NCI-H128 (cell line): ENCODE results near the gene CRISP3.
"Not testable (repeated sequence)": the region's sequence is repeated elsewhere in the genome, so short reads cannot be mapped to it uniquely, and the experiment has no call there.

Experiments used
- DNase-seq: peaks from one replicate; lab custom pipeline; 2025; ENCODE audit not compliant: unreplicated experiment; lab: John Stamatoyannopoulos, UW

Gene CRISP3, protein sequence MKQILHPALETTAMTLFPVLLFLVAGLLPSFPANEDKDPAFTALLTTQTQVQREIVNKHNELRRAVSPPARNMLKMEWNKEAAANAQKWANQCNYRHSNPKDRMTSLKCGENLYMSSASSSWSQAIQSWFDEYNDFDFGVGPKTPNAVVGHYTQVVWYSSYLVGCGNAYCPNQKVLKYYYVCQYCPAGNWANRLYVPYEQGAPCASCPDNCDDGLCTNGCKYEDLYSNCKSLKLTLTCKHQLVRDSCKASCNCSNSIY

DNA sequence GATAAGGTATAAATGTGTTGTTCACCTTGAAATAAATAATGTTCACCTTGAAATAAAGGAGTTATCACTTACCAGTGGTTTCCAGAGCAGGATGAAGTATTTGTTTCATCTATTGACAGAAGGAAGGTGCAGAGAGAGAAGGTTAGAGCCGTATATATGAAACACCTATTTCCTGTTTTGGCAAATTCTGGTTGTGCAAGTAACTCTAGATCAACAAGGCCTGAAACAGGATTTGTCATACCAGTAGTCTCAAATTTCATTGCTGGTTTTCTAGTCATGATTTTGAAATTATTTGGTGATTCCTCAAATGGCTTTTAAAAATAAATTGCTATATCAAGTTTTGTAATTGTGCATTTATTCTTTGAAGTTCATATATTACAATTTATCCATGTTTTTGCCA is at the start of gene CRISP3:
TSS of gene CRISP3 (minus strand) at position 130 of the 400 bp plus-strand sequence. CDS start at position 109, 21 bp downstream.
- DNase-seq: no peak

DNA sequence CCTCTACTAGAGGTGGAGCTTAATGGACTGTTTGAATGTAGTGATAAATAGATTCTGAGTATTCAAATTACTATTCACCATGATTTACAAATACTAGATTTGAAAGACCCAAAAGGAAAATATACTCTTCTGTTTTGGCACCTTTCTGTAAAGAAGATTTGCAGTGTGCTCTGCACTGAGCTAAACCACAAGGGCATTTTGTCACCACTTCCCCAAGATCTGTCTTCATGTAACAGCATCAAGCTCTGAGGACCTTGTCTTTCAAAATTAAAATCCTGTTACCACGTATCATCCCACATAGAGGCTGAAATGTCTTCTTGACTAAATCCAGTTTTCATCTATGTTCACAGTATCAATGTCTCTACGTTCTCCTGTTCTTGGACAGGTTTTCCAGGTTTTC is 46.2 kb upstream of the CRISP3 start:
- DNase-seq: no peak

DNA sequence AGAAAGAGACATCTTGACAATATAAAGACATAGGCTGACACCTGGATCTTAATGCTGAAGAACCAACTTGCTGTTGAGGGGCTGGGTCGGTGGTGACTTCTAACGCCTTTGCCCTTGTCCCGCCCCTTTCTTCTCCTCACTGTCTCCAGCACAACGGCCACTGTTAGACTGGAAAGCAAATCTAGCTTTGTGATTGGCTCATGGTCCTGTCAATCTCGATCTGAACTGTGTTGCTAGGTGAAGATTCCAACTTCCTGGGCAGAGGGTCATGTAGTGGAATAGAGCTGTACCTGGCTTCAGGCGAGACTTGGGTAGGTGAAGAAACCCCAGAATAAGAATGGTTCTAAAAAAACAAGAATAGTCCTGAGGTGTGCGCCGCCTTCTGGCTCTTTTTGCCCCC is 43.0 kb upstream of the CRISP3 start, which contains the start of gene PGK2:
TSS of gene PGK2 (minus strand) at position 110 of the 400 bp plus-strand sequence. CDS start at position 12, 98 bp downstream.
- no peak for DNase-seq

DNA sequence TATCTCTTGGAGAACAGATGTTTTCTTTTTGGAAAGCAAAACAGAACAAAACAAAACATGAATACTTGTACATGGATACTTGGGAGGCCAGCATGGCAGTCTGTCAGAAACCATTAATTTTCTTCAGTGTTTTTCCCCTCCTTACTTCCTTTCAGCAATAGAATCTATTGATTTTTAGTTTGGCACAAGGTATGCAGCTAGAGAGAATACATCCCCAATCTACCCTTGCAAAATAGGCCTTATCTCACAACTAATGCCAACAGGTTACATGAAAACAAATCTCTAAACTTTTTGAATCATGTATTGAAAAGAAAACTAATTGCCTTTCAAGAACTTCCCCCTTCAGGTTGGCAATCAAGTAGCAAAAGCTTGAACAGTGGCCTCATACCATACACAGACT is 40.1 kb upstream of the CRISP3 start:
- no peak for DNase-seq

DNA sequence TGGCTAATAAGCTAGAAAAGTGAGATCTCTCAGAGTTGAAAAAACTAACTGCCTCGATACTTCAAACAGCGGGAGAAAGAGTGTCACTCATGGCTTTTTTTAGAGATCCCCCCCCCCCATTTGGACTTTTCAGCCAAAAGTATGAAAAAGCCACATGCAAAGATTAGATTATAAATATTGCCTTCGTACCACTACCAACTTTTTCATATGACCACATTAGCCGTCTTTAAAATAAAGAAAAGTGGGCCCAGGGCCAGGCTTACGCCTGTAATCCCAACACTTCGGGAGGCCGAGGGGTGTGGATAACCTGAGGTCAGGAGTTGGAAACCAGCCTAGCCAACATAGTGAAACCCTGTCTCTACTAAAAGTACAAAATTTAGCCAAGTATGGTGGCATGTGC is 38.5 kb upstream of the CRISP3 start:
- no peak for DNase-seq

DNA sequence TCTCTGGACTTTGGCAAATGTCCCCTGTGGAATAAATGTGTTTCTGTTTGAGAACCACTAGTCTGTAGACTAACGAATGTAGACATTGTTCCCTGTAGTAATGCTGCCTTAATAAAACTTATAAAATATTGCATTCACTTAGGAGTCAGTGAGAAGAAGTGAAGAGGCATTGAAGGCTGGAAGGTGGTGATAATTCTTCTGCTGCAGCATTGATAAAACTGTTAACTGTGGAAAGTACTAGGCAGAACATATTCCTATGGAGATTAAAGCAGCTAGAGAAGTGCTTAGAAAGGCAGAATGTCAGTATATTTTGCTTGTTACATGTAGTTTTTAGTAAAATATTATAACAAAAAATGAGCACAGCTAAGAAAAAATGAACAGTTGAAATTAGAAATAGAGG is 38.1 kb upstream of the CRISP3 start:
- no peak for DNase-seq

DNA sequence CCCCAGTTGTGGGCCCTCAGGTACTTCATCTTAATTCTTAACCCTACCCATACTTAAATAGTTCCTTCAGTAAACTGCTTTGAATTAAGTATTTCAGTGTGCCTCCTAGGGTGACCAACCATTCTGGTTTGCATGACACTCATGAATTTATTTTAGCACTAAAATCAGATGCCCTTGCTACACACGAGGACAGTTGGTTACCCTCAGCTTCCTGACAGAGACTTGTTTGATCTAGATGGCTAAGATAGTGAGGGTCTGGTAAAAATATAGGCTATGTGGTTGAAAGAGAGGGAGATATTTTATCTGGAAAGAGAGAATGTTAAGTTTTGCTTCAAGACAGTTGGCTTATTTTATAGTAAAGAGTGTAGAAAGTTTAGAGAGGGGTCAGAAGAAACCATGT is 32.3 kb upstream of the CRISP3 start:
- DNase-seq: no peak

DNA sequence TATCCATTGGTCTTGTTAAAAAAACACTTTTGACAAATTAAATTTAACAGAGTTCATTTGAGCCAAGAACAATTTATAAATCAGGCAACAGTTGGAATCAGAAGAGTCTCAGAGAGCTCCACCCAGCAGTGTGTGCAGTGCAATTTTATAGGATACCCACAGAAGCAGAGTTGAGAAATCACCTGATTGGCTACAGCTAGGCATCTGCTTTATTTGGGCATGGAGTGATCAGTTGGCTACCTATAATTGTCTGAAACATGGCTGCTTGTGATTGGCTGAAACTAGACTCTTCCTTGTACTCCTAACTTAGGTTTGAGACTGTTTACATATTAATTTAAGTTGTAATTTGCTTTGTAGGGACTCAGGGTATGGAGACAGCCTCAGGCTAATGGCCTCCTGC is 30.9 kb upstream of the CRISP3 start:
- DNase-seq: no peak

DNA sequence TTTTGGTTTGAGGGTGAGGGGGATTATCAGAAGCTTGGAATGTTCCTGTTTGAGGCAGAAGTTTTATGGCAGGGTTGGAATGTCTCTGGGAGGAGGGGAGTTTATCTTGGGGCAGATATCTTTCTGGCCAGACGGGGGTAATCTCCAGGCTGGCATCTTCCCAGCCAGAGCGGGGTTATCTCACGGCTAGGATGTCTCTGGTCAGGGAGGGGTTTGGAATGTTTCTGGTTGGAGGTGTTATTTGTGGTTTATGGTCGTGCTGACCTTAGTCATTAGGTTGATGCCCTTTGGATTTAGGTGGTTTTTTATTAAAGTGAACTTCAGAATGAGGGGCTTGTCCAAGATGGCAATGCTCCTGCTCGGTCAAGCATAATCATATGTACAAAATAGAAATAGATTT is 28.1 kb upstream of the CRISP3 start:
- no peak for DNase-seq

DNA sequence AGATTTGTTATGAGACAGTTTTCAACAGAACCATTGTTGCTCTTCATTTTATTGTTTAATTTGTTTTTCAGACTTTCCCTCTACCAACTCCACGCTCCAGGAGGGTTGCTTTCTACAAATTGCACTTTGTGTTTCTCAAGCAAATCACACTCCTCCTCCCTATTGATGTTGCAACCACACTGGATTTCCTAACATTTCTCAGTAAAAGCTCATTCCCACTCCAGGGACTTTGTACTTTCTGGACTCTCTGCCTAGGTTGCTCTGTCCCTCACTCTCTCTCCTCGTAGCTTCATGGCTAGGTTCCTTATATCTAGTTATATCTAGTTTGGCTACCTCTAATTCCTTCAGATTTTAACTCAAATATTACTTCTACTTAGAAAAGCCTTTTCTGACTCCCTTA is 22.6 kb upstream of the CRISP3 start:
- no peak for DNase-seq

DNA sequence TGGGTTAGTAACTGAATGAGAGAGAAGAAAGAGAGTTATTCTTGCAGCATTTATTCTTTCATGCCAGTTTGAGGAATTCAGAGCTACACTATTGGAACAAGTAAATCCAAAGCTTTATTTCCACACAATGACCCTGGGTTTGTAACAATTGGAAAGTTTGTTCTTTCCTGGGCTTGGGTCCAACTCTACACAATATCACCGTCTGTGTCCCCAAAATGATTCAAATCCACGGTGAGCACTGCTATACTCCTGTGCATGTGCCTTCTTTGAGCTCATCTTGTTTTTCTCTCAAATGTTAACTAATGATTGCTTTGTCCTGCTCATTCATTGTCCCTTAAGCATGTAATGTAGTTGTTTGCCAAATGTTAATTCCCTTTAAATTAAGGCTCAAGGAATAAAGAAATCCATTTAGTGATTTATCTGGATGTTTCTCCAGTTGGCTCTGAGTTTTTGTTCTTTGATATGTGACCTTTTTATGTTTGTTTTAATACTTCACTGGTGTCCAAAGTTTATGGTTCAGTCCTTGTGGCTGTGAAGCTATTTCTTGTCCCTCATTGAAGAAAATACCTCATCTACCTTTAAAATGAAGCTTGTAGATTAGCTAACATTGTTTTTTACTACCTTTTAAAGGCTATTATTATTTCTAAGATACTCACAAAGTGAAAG is 20.5 kb upstream of the CRISP3 start:
- DNase-seq: no peak

DNA sequence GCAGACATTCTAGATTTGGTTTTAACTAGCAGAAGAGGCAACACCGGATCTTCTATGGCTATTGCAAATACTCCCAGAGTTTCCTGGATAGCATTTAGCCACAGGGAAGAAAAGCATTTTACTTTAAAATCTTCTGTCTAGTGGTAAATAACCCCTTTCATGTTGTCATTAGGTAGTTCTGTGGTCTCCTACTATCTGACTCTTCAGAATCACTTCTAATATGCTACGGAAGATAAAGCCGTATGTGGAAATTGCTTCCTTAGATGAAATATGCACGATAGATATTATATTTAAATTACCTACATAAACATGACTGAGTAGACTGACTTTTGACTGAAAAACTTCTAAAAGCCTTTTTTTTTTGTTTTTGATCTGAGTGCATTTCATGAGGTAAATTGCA is 759 bp downstream of the CRISP3 start:
- DNase-seq: no peak

DNA sequence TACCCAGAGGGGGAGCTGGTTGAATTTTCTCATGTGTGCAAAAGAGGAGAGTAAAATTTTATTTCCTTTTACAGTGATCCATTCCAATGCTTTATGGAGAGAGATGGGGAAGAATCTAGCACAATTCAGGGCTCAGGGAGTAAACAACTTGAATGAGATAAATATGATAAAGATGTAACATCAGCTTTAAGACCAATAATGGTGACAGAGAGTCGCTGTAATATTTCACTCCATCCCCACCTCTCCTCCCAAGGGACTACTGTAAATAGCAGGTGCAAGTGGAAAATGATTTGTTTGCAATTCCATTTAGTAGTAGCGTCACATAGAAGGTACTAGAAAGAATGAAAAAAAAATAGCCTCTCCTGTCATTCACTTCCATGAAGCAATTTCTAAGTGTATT is 4.8 kb downstream of the CRISP3 start:
- DNase-seq: no peak

DNA sequence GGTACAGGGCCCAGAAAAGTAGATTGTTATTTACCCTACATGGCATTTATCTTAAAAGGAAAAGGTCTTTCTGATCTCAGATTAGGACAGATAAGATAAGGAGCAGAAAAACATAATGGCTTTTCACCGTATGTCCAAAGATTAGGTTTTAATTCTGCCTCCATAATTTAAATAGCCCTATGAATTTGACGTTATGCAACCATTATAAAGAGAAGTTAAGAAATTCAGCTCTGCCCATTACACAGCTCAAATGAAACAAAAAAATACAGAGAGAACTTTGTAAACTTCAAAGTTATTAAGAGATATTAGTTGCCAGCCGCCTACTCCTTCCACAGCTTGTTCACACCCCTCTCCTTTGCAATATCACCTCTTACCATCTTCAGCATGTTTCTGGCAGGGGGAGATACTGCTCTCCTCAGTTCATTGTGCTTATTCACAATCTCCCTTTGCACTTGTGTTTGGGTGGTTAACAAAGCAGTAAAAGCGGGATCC is 8.1 kb downstream of the CRISP3 start:
- DNase-seq: no peak

DNA sequence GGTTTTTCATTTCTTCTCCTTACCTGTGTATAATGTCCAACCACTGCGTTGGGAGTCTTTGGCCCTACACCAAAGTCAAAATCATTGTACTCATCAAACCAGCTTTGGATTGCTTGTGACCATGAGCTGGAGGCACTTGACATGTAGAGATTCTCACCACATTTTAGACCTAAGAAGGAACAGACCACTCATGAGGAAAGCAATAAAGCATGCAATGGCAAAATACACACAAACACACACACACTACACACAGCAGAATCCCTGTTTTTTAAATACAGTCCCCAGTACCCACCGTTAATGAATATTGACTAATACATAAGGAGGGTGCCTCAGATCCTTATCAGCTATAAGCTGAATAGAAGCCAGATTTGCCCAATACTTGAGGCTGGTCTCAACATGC is 10.5 kb downstream of the CRISP3 start:
- DNase-seq: no peak

DNA sequence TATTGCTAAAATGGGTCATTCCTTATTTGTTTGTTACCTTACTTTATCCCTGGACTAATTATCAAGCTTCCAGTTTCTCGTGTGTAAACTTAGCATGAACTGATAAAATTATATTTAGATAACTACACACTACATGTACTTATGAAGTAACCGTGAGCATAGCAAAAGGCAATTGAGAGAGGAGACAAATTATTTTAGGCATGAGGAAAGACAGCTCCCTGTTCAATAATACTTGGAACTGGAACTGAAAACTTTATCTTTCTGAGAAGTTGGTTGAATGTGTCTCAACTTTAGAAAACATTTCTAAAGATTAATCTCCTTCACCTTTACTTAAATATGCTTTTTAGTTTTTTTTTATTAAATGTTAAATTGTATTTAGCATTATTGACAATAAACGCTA is 11.4 kb downstream of the CRISP3 start:
- no peak for DNase-seq

DNA sequence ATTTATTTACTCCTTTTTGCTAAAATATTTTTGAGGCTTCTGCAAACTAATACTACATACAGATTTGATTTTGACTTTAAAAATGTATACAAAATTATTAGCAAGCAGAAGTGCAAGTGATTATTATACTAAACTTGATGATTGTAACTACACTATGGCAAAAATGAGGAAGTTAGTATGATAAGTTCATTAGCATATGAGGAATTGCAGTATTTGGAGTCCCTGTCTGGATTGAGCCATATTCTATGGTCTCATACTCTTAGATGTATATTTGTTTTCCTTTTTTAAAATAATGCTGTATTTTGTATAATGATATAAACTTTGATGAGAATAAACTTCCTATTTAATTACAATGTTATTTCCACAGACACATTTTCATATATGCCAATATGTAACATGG is 13.9 kb downstream of the CRISP3 start:
- DNase-seq: no peak

DNA sequence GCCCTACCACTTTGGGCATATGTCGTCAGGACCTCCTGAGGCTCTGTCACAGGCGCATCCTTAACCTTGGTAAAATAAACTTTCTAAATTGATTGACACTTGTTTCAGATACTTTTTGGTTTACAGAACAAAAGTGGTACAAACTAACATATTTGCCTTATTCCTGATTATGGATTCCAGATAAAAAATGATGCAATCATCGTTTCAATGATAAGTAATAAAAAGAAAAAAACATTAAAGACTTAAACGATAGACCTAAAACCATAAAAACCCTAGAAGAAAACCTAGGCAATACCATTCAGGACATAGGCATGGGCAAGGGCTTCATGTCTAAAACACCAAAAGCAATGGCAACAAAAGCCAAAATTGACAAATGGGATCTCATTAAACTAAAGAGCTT is 20.3 kb downstream of the CRISP3 start:
- DNase-seq: not testable (repeated sequence)

DNA sequence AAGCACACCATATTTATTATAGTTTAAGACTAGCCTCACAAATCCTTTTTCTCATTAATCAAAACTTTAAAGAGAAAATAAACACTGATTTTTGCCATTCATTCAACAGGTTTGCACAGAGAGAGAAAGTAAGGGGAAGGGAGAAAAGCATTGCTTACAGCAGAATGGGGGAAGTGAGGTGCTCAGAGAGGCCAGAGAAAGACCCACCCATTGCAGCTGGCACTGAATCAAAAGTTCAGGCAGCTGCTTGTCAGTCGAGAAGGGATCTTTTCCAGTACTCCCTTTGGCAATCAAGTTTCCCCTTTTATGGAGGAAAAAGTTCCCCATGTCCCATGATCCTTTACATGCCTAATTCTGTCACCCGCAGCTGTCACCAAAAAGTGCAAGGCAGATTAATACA is 22.9 kb downstream of the CRISP3 start:
- DNase-seq: no peak

DNA sequence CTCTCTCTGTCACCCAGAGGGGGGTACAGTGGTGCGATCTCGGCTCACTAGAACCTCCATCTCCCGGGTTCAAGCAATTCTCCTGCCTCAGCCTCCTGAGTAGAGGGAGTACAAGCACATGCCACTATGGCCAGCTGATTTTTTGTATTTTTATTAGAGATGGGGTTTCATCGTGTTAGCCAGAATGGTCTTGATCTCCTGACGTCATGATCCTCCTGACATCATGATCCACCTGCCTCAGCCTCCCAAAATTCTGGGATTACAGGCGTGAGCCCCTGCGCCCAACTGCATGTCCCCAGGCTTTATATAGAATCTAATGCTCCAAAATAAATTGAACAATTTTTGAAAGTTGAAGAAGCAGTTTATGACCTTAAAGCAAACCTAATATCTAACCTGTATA is 23.8 kb downstream of the CRISP3 start:
- DNase-seq: no peak

DNA sequence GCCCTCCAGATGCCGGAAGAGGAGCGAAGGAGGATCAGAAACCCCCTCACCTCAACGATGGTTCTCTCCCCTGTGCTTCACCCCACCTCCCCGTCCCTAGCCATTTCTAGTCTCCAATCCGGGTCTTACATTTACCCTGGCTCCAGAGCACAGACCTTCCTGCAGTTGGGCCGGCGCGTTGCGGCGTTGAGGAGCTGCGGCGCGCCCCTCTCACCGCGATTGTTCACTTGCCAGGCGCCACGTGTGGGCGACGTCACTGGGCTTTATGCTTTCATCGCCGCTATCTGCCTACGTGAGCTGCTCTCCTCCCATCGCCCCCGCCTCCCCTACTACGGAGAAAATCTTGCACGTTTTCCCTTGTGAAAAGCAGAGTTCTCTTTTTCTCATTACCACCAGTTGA is 30.8 kb downstream of the CRISP3 start, which contains the start of gene CRISP2:
TSS of gene CRISP2 (minus strand) at position 198 of the 400 bp plus-strand sequence. CDS start 4,347 bp downstream, outside the sequence.
- no peak for DNase-seq

DNA sequence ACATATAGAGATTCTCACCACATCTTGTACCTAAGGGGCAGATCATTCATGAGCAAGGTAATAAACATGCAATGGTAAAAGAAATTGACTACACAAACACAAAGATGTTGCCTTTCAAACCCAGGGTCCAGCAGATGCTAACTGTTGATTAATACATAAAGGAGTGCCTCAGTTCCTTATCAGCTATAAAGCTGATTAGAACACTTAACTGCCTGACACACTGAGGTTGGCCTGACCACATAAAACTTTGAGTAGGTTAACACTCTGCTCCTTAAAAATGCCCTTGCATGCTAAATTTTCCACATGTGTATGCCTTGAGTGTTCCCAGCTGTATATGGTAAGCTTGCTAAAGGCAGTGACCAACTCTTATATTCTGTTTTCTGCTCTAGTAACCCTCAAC is 45.7 kb downstream of the CRISP3 start:
- DNase-seq: no peak

DNA sequence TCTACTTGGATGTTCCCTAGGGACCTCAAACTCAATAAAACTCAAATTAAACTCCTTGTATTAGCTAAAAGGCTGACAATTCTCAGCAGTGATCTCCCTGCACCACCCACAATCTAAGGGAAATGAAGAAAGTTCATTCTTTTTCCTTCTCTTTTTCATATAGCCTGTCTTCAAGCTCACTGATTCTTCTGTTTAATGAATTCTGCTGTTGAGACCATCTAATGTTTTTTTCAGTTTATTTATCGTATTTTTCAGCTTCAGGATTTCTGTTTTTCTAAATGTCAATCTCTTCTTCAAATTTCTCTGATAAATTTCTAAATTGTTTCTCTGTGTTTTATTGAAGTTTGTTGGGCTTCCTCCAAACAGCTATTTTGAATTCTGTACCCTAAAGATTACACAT is 50.7 kb downstream of the CRISP3 start:
- no peak for DNase-seq
